AG10803 (cell line): ENCODE measurements around the gene ALOX15.

ENCODE experiments used
- DNase-seq: peaks from one replicate; pipeline ENCODE4 v3.0.0; 2010; ENCODE audit warnings: low read depth
- H3K4me3 ChIP-seq: 2 replicates; pipeline ENCODE4 v1.5.1; 2011; ENCODE audit warnings: mild to moderate bottlenecking, low read length, control low read depth
- TF ChIP-seq, protein P1 (sequence below): conservative IDR thresholded peaks from 2 replicates; pipeline ENCODE4 v1.5.1; 2011; ENCODE audit warnings: mild to moderate bottlenecking, low read length, control low read depth, inconsistent platforms

Gene ALOX15

GRCh38 chr17:4586043-4586442 lies 55.4 kb downstream of the ALOX15 start:
- H3K4me3 ChIP-seq: no peak overlapping the region
- DNase-seq: no peak
- TF ChIP-seq, protein P1, sequence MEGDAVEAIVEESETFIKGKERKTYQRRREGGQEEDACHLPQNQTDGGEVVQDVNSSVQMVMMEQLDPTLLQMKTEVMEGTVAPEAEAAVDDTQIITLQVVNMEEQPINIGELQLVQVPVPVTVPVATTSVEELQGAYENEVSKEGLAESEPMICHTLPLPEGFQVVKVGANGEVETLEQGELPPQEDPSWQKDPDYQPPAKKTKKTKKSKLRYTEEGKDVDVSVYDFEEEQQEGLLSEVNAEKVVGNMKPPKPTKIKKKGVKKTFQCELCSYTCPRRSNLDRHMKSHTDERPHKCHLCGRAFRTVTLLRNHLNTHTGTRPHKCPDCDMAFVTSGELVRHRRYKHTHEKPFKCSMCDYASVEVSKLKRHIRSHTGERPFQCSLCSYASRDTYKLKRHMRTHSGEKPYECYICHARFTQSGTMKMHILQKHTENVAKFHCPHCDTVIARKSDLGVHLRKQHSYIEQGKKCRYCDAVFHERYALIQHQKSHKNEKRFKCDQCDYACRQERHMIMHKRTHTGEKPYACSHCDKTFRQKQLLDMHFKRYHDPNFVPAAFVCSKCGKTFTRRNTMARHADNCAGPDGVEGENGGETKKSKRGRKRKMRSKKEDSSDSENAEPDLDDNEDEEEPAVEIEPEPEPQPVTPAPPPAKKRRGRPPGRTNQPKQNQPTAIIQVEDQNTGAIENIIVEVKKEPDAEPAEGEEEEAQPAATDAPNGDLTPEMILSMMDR: no peak

DNA sequence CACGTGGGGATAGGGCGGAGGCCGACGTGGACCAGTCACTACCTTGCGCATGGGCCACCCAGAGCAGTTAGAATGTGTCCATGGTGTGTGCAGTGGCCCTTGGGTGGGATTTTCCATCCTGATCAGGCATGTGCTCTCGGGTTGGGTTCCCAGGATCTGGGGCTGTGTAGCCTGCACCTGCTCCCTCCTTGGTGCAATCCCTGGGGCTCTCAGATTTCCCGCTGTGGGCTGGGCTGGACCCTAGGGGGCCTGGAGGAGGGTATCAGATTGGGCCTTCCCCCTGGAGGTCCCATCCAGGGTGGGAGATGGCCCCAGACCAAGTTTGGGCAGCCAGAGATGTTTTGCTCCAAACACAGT lies 55.9 kb downstream of the ALOX15 start:
- TF ChIP-seq, protein P1: no peak
- DNase-seq: no peak
- H3K4me3 ChIP-seq: no peak overlapping the region

GRCh38 chr17:4584917-4585637 lies 56.4 kb downstream of the ALOX15 start:
- DNase-seq: no peak
- H3K4me3 ChIP-seq: no peak overlapping the region
- TF ChIP-seq, protein P1: no peak

- TF ChIP-seq, protein P1: no peak
- no peak for DNase-seq
- H3K4me3 ChIP-seq: no peak within 1 kb of the TSS
Observed at GRCh38 chr17:4584101-4584916, 57.2 kb downstream of the ALOX15 start, which contains the start of gene SMTNL2. TSS of gene SMTNL2 (plus strand) at chr17:4584529. CDS start at chr17:4584606, 77 bp downstream.

DNA sequence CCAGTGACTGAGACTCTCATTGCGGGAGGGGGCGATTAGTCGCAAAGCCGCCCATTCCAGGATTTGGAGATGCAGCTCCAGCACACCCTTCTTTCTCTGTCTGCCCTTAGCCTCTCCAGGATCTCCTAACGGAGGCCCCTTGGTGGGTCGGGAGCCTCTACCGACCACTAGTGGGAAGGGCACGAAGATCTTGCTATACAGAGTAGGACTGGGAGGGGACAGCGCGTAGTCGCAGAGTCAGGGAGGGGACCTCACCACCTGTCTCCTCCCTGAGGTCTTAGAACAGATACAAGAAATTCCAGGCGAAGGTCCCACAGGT lies 57.7 kb downstream of the ALOX15 start:
- H3K4me3 ChIP-seq: no peak overlapping the region
- TF ChIP-seq, protein P1: peak; percentile 19; the same call in 1 of the 2 replicates
- no peak for DNase-seq

GRCh38 chr17:4583206-4583605 lies 58.3 kb downstream of the ALOX15 start:
- TF ChIP-seq, protein P1: no peak
- DNase-seq: no peak
- no peak overlapping the region for H3K4me3 ChIP-seq

GRCh38 chr17:4582691-4583090 lies 58.8 kb downstream of the ALOX15 start:
- no peak overlapping the region for H3K4me3 ChIP-seq
- no peak for DNase-seq
- TF ChIP-seq, protein P1: no peak
